HepG2 (cell line): ENCODE results near the gene SRPRA. TPM values are rescaled to one million over a fixed set of nuclear protein-coding genes. Genes with fewer than 3 reads are reported as not detected.

Source experiments
- ATAC-seq: fragments of 200-7000 bp; cut with Tn5 transposase; 3 replicates; pipeline ENCODE4 v1.9.1; 2020; ENCODE audit warnings: mild to moderate bottlenecking, moderate library complexity
- BruUV-seq: library from RNA; stranded (reverse); fragments of 400-500 nt; replicated peaks from 2 replicates; lab custom pipeline; 2021; lab: Mats Ljungman, UMichigan
- CTCF ChIA-PET: fragments of 300-600 bp; formaldehyde crosslinking; extraction: SDS; loops from one replicate; lab custom pipeline; 2021; ENCODE audit warnings: low total read pairs, inconsistent platforms, low intra/inter-chr PET ratio; lab: Yijun Ruan, JAX
- POLR2A ChIA-PET: fragments of 350-600 bp; sonication (Branson Sonifier 250); formaldehyde crosslinking; loops from one replicate; lab custom pipeline; 2020; ENCODE audit warnings: antibody characterized with exemption, inconsistent platforms; lab: Yijun Ruan, JAX
- DNase-seq: peaks from one replicate; pipeline ENCODE4 v3.0.0-alpha.2; 2015; ENCODE audit warnings: low spot score
- FAIRE-seq: peaks from 3 replicates; lab custom pipeline; 2011; peaks lifted over from hg19 to GRCh38; lab: Jason Lieb, UNC
- H2AFZ ChIP-seq: one replicate; pipeline ENCODE4 v1.6.1; 2011; ENCODE audit warnings: low read length, inconsistent platforms
- H3K27ac ChIP-seq: fragments of 300-600 bp; 3 replicates; pipeline ENCODE4 v1.8.0; 2011; ENCODE audit warnings: mixed run types, mild to moderate bottlenecking, mixed read lengths, low read length, inconsistent platforms; ENCODE audit not compliant: insufficient read depth; ENCODE audit errors: extremely low read length
- H3K27me3 ChIP-seq, 2 experiments: fragments of 200-600 bp in 1 of 2; 2 replicates in 1 of 2; 3 replicates in 1 of 2; pipeline versions ENCODE4 v1.6.0 to v1.8.0; 2011; ENCODE audit warnings: low read length in 2 of 2, mild to moderate bottlenecking in 2 of 2, moderate library complexity in 2 of 2, inconsistent platforms in 1 of 2; ENCODE audit not compliant: insufficient read depth in 2 of 2, control insufficient read depth in 1 of 2
- H3K36me3 ChIP-seq, 2 experiments: fragments of 200-600 bp in 1 of 2; replicated peaks in 1 of 2; 2 replicates in 1 of 2; 3 replicates in 1 of 2; pipeline versions ENCODE4 v1.5.1 to v1.8.0; 2011; ENCODE audit warnings: low read length in 2 of 2, inconsistent platforms in 1 of 2; ENCODE audit not compliant: insufficient read depth in 2 of 2, control insufficient read depth in 1 of 2
- H3K4me1 ChIP-seq: 2 replicates; pipeline ENCODE4 v1.5.1; 2012; ENCODE audit warnings: low read length, inconsistent platforms; ENCODE audit not compliant: insufficient read depth
- H3K4me2 ChIP-seq: 2 replicates; pipeline ENCODE4 v1.6.0; 2011; ENCODE audit warnings: low read depth, low read length, inconsistent platforms
- H3K4me3 ChIP-seq, 3 experiments: fragments of 200-600 bp in 1 of 3; sonication (generic), shearing (Covaris generic) in 1 of 3; replicated peaks in 1 of 3; 2 replicates each; pipeline ENCODE4 v1.5.1; 2011 to 2016; ENCODE audit warnings: low read length in 3 of 3, inconsistent platforms in 2 of 3, low read depth in 2 of 3, mild to moderate bottlenecking in 2 of 3, control low read depth in 1 of 3, mixed read lengths in 1 of 3; ENCODE audit not compliant: insufficient read depth in 1 of 3
- H3K79me2 ChIP-seq: one replicate; pipeline ENCODE4 v1.6.1; 2011; ENCODE audit warnings: low read length, inconsistent platforms; ENCODE audit not compliant: insufficient read depth
- H3K9ac ChIP-seq: 2 replicates; pipeline ENCODE4 v1.6.0; 2011; ENCODE audit warnings: mild to moderate bottlenecking, low read depth, low read length, inconsistent platforms; ENCODE audit not compliant: insufficient read depth
- H3K9me3 ChIP-seq: 2 replicates; pipeline ENCODE4 v1.5.1; 2012; ENCODE audit warnings: mild to moderate bottlenecking, low read length
- H4K20me1 ChIP-seq: 2 replicates; pipeline ENCODE4 v1.6.0; 2011; ENCODE audit warnings: inconsistent platforms, mild to moderate bottlenecking, low read length, moderate library complexity; ENCODE audit not compliant: insufficient read depth
- ATM ChIP-seq: fragments of 450-650 bp; IDR thresholded peaks from 2 replicates; pipeline ENCODE4 v1.7.1; 2017; ENCODE audit warnings: mild to moderate bottlenecking, borderline replicate concordance
- JUNB ChIP-seq: sonication (generic); formaldehyde crosslinking; IDR thresholded peaks from 2 replicates; pipeline ENCODE4 v1.8.0; 2022; ENCODE audit warnings: missing genetic modification reagents, mild to moderate bottlenecking, borderline replicate concordance
- SOX13 ChIP-seq, 3 experiments: fragments of 450-650 bp in 1 of 3; sonication (generic) in 1 of 3; formaldehyde crosslinking in 1 of 3; IDR thresholded peaks in 2 of 3; conservative IDR thresholded peaks in 1 of 3; 2 replicates each; pipeline versions ENCODE4 v1.5.0 to v1.6.1; 2016 to 2020; ENCODE audit warnings: antibody characterized with exemption in 1 of 3, mild to moderate bottlenecking in 1 of 3, missing compliant biosample characterization in 1 of 3, missing genetic modification reagents in 1 of 3, moderate library complexity in 1 of 3
- TAF15 ChIP-seq: fragments of 200-400 bp; formaldehyde crosslinking; IDR thresholded peaks from one replicate; pipeline ENCODE4 v1.6.1; 2018; ENCODE audit warnings: mild to moderate bottlenecking, low read depth, low read length; ENCODE audit not compliant: poor library complexity, severe bottlenecking
- ZBTB42 ChIP-seq: sonication (generic); formaldehyde crosslinking; IDR thresholded peaks from 2 replicates; pipeline ENCODE4 v1.5.0; 2020; ENCODE audit warnings: mild to moderate bottlenecking, missing genetic modification reagents
- ZNF546 ChIP-seq: sonication (generic); formaldehyde crosslinking; conservative IDR thresholded peaks from 2 replicates; pipeline ENCODE4 v1.8.1; 2023; ENCODE audit warnings: mild to moderate bottlenecking, missing genetic modification reagents
- ZNF616 ChIP-seq: sonication (generic); formaldehyde crosslinking; IDR thresholded peaks from 2 replicates; pipeline ENCODE4 v1.5.0; 2020; ENCODE audit warnings: low read depth, mild to moderate bottlenecking, missing genetic modification reagents
- WGBS: methylation state at CpG from one replicate; pipeline ENCODE4 v1.1.6; 2017; ENCODE audit warnings: low lambda C conversion rate; 5-methylcytosine and 5-hydroxymethylcytosine counted together
- in situ Hi-C: cut with HindIII; loops from 2 replicates; pipeline ENCODE4 v1.10.0; 2017; ENCODE audit warnings: low pct_unique_long_range_greater_than_20kb; ENCODE audit not compliant: extremely low pct_ligation_motif_present
- intact Hi-C: fragments of 100-400 bp; cut with micrococcal nuclease; formaldehyde crosslinking; loops from one replicate; pipeline ENCODE4 v1.10.0; 2022; ENCODE audit not compliant: unreplicated experiment
- polyA plus RNA-seq, 8 experiments: library from polyadenylated mRNA; depleted of rRNA in 3 of 8; stranded (reverse) in 7 of 8; unstranded in 1 of 8; fragments of >200 nt; fragmentation: Illumina TruSeq in 4 of 8; extraction: Trizol in 4 of 8; gene quantifications; 2 replicates each; pipeline versions ENCODE4 v1.2.1 to v1.2.3, GENCODE V29; 2011 to 2016; ENCODE audit warnings: low read depth in 4 of 8, missing spikeins in 1 of 8, mixed read lengths in 1 of 8; ENCODE audit not compliant: insufficient read depth in 1 of 8
- total RNA-seq, 5 experiments: library from RNA; depleted of rRNA; stranded (reverse); fragments of >200 nt; fragmentation: Illumina TruSeq; extraction: Trizol; gene quantifications; 2 replicates each; pipeline ENCODE4 v1.2.3, GENCODE V29; 2016; ENCODE audit warnings: low read depth in 1 of 5
- TF ChIP-seq, protein P1 (sequence below): sonication (generic); formaldehyde crosslinking; IDR thresholded peaks from 2 replicates; pipeline ENCODE4 v1.4.0; 2020; ENCODE audit warnings: low read depth, mild to moderate bottlenecking, missing genetic modification reagents
- TF ChIP-seq, protein P2 (sequence below): sonication (generic); formaldehyde crosslinking; conservative IDR thresholded peaks from 2 replicates; pipeline ENCODE4 v1.8.1; 2023; ENCODE audit warnings: missing genetic modification reagents
- TF ChIP-seq, protein P3 (sequence below): sonication (generic); formaldehyde crosslinking; IDR thresholded peaks from 2 replicates; pipeline ENCODE4 v1.4.0; 2020; ENCODE audit warnings: missing genetic modification reagents
- TF ChIP-seq, protein P4 (sequence below): IDR thresholded peaks from 2 replicates; pipeline ENCODE4 v1.6.1; 2012; ENCODE audit warnings: low read length, improper control_type of control experiment

Gene SRPRA
- total and polyA plus RNA-seq, 2 of the 13 experiments (the other 11 are each of a cell fraction or from before 2014, with no cell fraction given) = 27.7 to 64.6 TPM

DNA sequence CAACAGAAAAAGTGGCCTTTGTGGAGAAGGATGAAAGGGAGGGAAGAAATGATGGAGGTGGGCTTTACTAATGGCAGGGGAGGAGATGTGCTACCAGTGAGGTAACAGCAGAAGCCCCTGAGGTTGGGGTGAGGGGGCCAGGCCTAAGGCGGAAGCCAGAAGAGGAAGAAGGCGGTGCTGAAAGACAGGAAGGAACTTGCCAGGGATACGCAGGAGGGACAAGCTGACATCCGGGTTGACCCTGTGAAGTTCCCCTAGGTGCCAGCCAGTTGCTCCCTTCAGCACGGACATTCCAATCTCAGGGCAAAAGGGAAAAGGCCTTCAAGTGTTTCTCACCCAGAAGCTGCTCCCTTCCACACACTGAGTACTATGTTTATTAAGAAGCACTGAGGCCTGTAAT lies 11.9 kb upstream of the SRPRA start:
- Histone ChIP-seq H3K36me3 (peaks cover 5 to 9% of the 10 kb centered on the region in 2 experiments; a peak in 4 of 5 replicates), H4K20me1 (no peaks in the 10 kb centered on the region)
- POLR2A ChIA-PET = no interaction called here
- TF ChIP-seq, protein P1, sequence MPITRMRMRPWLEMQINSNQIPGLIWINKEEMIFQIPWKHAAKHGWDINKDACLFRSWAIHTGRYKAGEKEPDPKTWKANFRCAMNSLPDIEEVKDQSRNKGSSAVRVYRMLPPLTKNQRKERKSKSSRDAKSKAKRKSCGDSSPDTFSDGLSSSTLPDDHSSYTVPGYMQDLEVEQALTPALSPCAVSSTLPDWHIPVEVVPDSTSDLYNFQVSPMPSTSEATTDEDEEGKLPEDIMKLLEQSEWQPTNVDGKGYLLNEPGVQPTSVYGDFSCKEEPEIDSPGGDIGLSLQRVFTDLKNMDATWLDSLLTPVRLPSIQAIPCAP (CRISPR knock-in tag) = no peak
- 0 out of 2 replicates have a peak, but pooled peaks have one; percentile 17 for TF ChIP-seq JUNB
- TF ChIP-seq, all 625 proteins: peak for 1
- H3K4me1 ChIP-seq = peaks cover 55% of the 10 kb centered on the region
- CTCF ChIA-PET = no interaction called here
- H3K4me2 ChIP-seq = no peak overlapping the region
- H3K4me3 ChIP-seq = no peak overlapping the region
- no peak overlapping the region for H3K9ac ChIP-seq
- H3K27me3 ChIP-seq = no peaks in the 10 kb centered on the region
- ATAC-seq = no peak
- intact Hi-C loops (no loop called here), in situ Hi-C loops (no loop called here)
- H3K9me3 ChIP-seq = no peaks in the 10 kb centered on the region
- FAIRE-seq = no peak
- H3K27ac ChIP-seq = no peak overlapping the region
- peaks cover 10% of the 10 kb centered on the region for H3K79me2 ChIP-seq
- BruUV-seq = no TSS peak
- H2AFZ ChIP-seq = no peak overlapping the region
- 100% methylated on average over 5 of the region's 5 CpGs for whole genome bisulfite sequencing
- DNase-seq = no peak

DNA sequence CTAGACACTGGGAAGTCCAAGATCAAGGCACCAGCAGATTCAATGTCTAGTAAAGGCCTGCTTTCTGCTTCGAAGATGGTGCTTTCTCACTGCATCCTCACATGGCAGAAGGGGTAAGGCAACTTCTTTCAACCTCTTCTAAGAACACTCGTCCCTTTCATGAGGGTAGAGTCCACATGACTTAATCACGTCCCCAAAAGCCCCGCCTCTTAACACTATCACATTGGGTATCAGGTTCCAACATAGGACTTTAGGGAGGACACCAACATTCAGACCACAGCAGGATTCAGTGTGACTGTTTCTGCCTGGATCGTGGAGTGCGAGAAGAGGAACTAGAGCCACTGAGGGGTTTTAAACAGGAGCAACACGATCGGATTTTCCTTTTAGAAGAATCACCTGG lies 10.5 kb upstream of the SRPRA start:
- TF ChIP-seq, protein P2, sequence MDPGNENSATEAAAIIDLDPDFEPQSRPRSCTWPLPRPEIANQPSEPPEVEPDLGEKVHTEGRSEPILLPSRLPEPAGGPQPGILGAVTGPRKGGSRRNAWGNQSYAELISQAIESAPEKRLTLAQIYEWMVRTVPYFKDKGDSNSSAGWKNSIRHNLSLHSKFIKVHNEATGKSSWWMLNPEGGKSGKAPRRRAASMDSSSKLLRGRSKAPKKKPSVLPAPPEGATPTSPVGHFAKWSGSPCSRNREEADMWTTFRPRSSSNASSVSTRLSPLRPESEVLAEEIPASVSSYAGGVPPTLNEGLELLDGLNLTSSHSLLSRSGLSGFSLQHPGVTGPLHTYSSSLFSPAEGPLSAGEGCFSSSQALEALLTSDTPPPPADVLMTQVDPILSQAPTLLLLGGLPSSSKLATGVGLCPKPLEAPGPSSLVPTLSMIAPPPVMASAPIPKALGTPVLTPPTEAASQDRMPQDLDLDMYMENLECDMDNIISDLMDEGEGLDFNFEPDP (CRISPR knock-in tag) = no peak
- TF ChIP-seq, protein P3, sequence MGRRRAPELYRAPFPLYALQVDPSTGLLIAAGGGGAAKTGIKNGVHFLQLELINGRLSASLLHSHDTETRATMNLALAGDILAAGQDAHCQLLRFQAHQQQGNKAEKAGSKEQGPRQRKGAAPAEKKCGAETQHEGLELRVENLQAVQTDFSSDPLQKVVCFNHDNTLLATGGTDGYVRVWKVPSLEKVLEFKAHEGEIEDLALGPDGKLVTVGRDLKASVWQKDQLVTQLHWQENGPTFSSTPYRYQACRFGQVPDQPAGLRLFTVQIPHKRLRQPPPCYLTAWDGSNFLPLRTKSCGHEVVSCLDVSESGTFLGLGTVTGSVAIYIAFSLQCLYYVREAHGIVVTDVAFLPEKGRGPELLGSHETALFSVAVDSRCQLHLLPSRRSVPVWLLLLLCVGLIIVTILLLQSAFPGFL (CRISPR knock-in tag) = no peak
- TF ChIP-seq ATM = no peak
- no peak for TF ChIP-seq SOX13 (IDR thresholded peaks at IDR 0.05)
- TF ChIP-seq SOX13 (CRISPR knock-in tag; conservative IDR thresholded peaks at IDR 0.05 in 1 of 2, IDR thresholded peaks at IDR 0.05 in 1 of 2) = no peak
- no peak for TF ChIP-seq ZNF546
- TF ChIP-seq ZBTB42 = no peak
- TF ChIP-seq, protein P4, sequence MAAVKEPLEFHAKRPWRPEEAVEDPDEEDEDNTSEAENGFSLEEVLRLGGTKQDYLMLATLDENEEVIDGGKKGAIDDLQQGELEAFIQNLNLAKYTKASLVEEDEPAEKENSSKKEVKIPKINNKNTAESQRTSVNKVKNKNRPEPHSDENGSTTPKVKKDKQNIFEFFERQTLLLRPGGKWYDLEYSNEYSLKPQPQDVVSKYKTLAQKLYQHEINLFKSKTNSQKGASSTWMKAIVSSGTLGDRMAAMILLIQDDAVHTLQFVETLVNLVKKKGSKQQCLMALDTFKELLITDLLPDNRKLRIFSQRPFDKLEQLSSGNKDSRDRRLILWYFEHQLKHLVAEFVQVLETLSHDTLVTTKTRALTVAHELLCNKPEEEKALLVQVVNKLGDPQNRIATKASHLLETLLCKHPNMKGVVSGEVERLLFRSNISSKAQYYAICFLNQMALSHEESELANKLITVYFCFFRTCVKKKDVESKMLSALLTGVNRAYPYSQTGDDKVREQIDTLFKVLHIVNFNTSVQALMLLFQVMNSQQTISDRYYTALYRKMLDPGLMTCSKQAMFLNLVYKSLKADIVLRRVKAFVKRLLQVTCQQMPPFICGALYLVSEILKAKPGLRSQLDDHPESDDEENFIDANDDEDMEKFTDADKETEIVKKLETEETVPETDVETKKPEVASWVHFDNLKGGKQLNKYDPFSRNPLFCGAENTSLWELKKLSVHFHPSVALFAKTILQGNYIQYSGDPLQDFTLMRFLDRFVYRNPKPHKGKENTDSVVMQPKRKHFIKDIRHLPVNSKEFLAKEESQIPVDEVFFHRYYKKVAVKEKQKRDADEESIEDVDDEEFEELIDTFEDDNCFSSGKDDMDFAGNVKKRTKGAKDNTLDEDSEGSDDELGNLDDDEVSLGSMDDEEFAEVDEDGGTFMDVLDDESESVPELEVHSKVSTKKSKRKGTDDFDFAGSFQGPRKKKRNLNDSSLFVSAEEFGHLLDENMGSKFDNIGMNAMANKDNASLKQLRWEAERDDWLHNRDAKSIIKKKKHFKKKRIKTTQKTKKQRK = no peak
- TF ChIP-seq ZNF616 (CRISPR knock-in tag) = no peak
- TF ChIP-seq TAF15 = no peak
- H3K27me3 ChIP-seq = no peaks in the 10 kb centered on the region
- H3K79me2 ChIP-seq = peaks cover 5% of the 10 kb centered on the region
- H2AFZ ChIP-seq = no peak overlapping the region
- POLR2A ChIA-PET = no interaction called here
- no peaks in the 10 kb centered on the region for H4K20me1 ChIP-seq
- H3K27ac ChIP-seq = no peak overlapping the region
- ATAC-seq (no peak), FAIRE-seq (no peak), DNase-seq (no peak)
- no peak overlapping the region for H3K4me2 ChIP-seq
- no peaks in the 10 kb centered on the region for H3K9me3 ChIP-seq
- intact Hi-C loops (no loop called here), in situ Hi-C loops (no loop called here)
- CTCF ChIA-PET = no interaction called here
- H3K9ac ChIP-seq = no peak overlapping the region
- peaks cover 16 to 19% of the 10 kb centered on the region in 2 experiments for H3K36me3 ChIP-seq
- BruUV-seq = no TSS peak
- H3K4me1 ChIP-seq = peaks cover 47% of the 10 kb centered on the region
- no peak overlapping the region for H3K4me3 ChIP-seq
- 88% methylated on average over 8 of the region's 8 CpGs for WGBS
